GM23338 (cell line): ENCODE measurements around the gene NPAS3. TPM values are rescaled to one million over a fixed set of nuclear protein-coding genes. Genes with fewer than 3 reads are reported as not detected.

ENCODE experiments used
- ATAC-seq: fragments of 200-7000 bp; cut with Tn5 transposase; 3 replicates; pipeline ENCODE4 v1.9.1; 2020
- DNase-seq: peaks from one replicate; pipeline ENCODE4 v3.0.0-alpha.2; 2015; ENCODE audit warnings: low spot score
- H2AFZ ChIP-seq: fragments of 200-600 bp; sonication (generic); 2 replicates; pipeline ENCODE4 v1.8.0; 2016; ENCODE audit warnings: antibody characterized with exemption, mild to moderate bottlenecking, moderate library complexity
- H3F3A ChIP-seq: fragments of 200-600 bp; sonication (generic); replicated peaks from 2 replicates; pipeline ENCODE4 v1.8.0; 2017; ENCODE audit warnings: antibody characterized with exemption, mixed run types, low read depth
- H3K27ac ChIP-seq: fragments of 200-600 bp; sonication (generic); 2 replicates; pipeline ENCODE4 v1.6.1; 2016; ENCODE audit warnings: low read depth
- H3K27me3 ChIP-seq: fragments of 200-600 bp; sonication (generic); 2 replicates; pipeline ENCODE4 v1.8.0; 2016; ENCODE audit warnings: mild to moderate bottlenecking, mixed run types, moderate library complexity; ENCODE audit not compliant: insufficient read depth
- H3K36me3 ChIP-seq: fragments of 200-600 bp; sonication (generic); 2 replicates; pipeline ENCODE4 v1.8.0; 2016; ENCODE audit warnings: mild to moderate bottlenecking; ENCODE audit not compliant: insufficient read depth
- H3K4me1 ChIP-seq: fragments of 200-600 bp; sonication (generic); 2 replicates; pipeline ENCODE4 v1.8.0; 2016; ENCODE audit warnings: mild to moderate bottlenecking, moderate library complexity; ENCODE audit not compliant: insufficient read depth
- H3K4me2 ChIP-seq: fragments of 200-600 bp; sonication (generic); 2 replicates; pipeline ENCODE4 v1.7.1; 2017; ENCODE audit warnings: mixed run types
- H3K4me3 ChIP-seq: fragments of 200-600 bp; sonication (generic); 2 replicates; pipeline ENCODE4 v1.6.1; 2016; ENCODE audit warnings: mixed run types
- H3K79me2 ChIP-seq: fragments of 200-600 bp; sonication (generic); replicated peaks from 2 replicates; pipeline ENCODE4 v1.8.0; 2017; ENCODE audit warnings: mild to moderate bottlenecking; ENCODE audit not compliant: insufficient read depth
- H3K9me2 ChIP-seq: fragments of 200-600 bp; sonication (generic); 2 replicates; pipeline ENCODE4 v1.8.0; 2017; ENCODE audit not compliant: insufficient read depth
- H4K20me1 ChIP-seq: fragments of 200-600 bp; sonication (generic); replicated peaks from 2 replicates; pipeline ENCODE4 v1.8.0; 2017; ENCODE audit warnings: mild to moderate bottlenecking; ENCODE audit not compliant: insufficient read depth
- H3K27ac Mint-ChIP-seq: 2 replicates; pipeline ENCODE4 v1.8.0; 2020; ENCODE audit warnings: inconsistent platforms, mild to moderate bottlenecking, moderate library complexity, mixed read lengths
- H3K27me3 Mint-ChIP-seq: 3 replicates; pipeline ENCODE4 v1.8.0; 2022; ENCODE audit warnings: low read depth, mild to moderate bottlenecking, moderate library complexity, mixed read lengths, inconsistent platforms; ENCODE audit not compliant: insufficient read depth, poor library complexity
- H3K36me3 Mint-ChIP-seq: 3 replicates; pipeline ENCODE4 v1.8.0; 2021; ENCODE audit warnings: low read depth, mild to moderate bottlenecking, inconsistent platforms, moderate library complexity, mixed read lengths
- H3K4me1 Mint-ChIP-seq: 3 replicates; pipeline ENCODE4 v1.8.0; 2020; ENCODE audit warnings: mild to moderate bottlenecking, inconsistent platforms, mixed read lengths
- H3K4me3 Mint-ChIP-seq: 3 replicates; pipeline ENCODE4 v1.8.0; 2021; ENCODE audit warnings: moderate library complexity, mild to moderate bottlenecking, inconsistent platforms, mixed read lengths
- H3K9me3 Mint-ChIP-seq: 3 replicates; pipeline ENCODE4 v1.8.0; 2020; ENCODE audit warnings: moderate library complexity, mild to moderate bottlenecking, inconsistent platforms, mixed read lengths
- CREB1 ChIP-seq: fragments of 250-450 bp; sonication (Bioruptor Pico); IDR thresholded peaks from 2 replicates; pipeline ENCODE4 v1.5.0; 2020; ENCODE audit warnings: low read depth, mild to moderate bottlenecking, moderate library complexity
- CTCF ChIP-seq, 2 experiments: fragments of 200-600 bp in 1 of 2; sonication (generic) in 1 of 2; conservative IDR thresholded peaks; 2 replicates each; pipeline versions ENCODE4 v1.5.1 to v1.6.1; 2016 to 2017; ENCODE audit warnings: antibody characterized with exemption in 2 of 2, low read depth in 2 of 2, mild to moderate bottlenecking in 2 of 2, moderate library complexity in 1 of 2
- ETS1 ChIP-seq: IDR thresholded peaks from 2 replicates; pipeline ENCODE4 v1.6.1; 2016; ENCODE audit warnings: antibody characterized with exemption
- EZH2 ChIP-seq: fragments of 200-600 bp; sonication (generic); IDR thresholded peaks from one replicate; pipeline ENCODE4 v1.8.0; 2017; ENCODE audit warnings: antibody characterized with exemption, mild to moderate bottlenecking, low read depth; ENCODE audit not compliant: unreplicated experiment
- EZH2phosphoT487 ChIP-seq: fragments of 200-600 bp; sonication (generic); IDR thresholded peaks from one replicate; pipeline ENCODE4 v1.8.1; 2018; ENCODE audit warnings: antibody characterized with exemption; ENCODE audit not compliant: unreplicated experiment
- JUNB ChIP-seq: IDR thresholded peaks from one replicate; pipeline ENCODE4 v1.6.1; 2016; ENCODE audit warnings: antibody characterized with exemption; ENCODE audit not compliant: unreplicated experiment
- NANOG ChIP-seq: IDR thresholded peaks from 2 replicates; pipeline ENCODE4 v1.6.1; 2016; ENCODE audit warnings: antibody characterized with exemption, borderline replicate concordance
- POLR2AphosphoS5 ChIP-seq: IDR thresholded peaks from 2 replicates; pipeline ENCODE4 v1.6.1; 2016; ENCODE audit warnings: antibody characterized with exemption, low read depth
- REST ChIP-seq: IDR thresholded peaks from one replicate; pipeline ENCODE4 v1.6.1; 2018; ENCODE audit warnings: antibody characterized with exemption; ENCODE audit not compliant: unreplicated experiment
- STAT1 ChIP-seq: IDR thresholded peaks from one replicate; pipeline ENCODE4 v1.6.1; 2016; ENCODE audit warnings: antibody characterized with exemption; ENCODE audit not compliant: unreplicated experiment
- ZNF114 ChIP-seq: fragments of 250-450 bp; sonication (Bioruptor Pico); IDR thresholded peaks from 2 replicates; pipeline ENCODE4 v1.5.0; 2020; ENCODE audit warnings: mild to moderate bottlenecking, moderate library complexity
- ZNF331 ChIP-seq: fragments of 250-450 bp; sonication (Bioruptor Pico); IDR thresholded peaks from 2 replicates; pipeline ENCODE4 v1.5.0; 2020; ENCODE audit warnings: low read depth, mild to moderate bottlenecking, moderate library complexity
- ZNF462 ChIP-seq: fragments of 250-450 bp; sonication (Bioruptor Pico); IDR thresholded peaks from 2 replicates; pipeline ENCODE4 v1.5.0; 2020; ENCODE audit warnings: mild to moderate bottlenecking, moderate library complexity
- polyA plus RNA-seq: library from polyadenylated mRNA; unstranded; fragments of >200 nt; fragmentation: Nextera tagmentation; extraction: Ambion mirVana; gene quantifications from 2 replicates; pipeline ENCODE4 v1.2.1, GENCODE V29; 2016
- total RNA-seq: library from RNA; depleted of rRNA; stranded (reverse); fragments of >200 nt; shearing (Covaris generic); gene quantifications from 2 replicates; pipeline ENCODE4 v1.2.3, GENCODE V29; 2014

NPAS3 gene
- total and polyA plus RNA-seq, 2 experiments from 2014 or later, result 0.17 to 0.19 TPM

GRCh38 chr14:32933629-32934072 is 5.0 kb upstream of the NPAS3 start:
- H4K20me1 ChIP-seq, result peaks cover 3% of the 10 kb centered on the region; the same call in 1 of the 2 replicates
- H3K4me1 ChIP-seq, result peaks cover 38% of the 10 kb centered on the region
- peak; percentile 74 for DNase-seq
- Mint-ChIP-seq H3K27ac (no peak overlapping the region), H3K36me3 (no peaks in the 10 kb centered on the region), H3K4me1 (peaks cover 37% of the 10 kb centered on the region), H3K27me3 (peaks cover 54% of the 10 kb centered on the region), H3K9me3 (no peaks in the 10 kb centered on the region), H3K4me3 (peak overlapping the region; percentile 90)
- H3K36me3 ChIP-seq, result no peaks in the 10 kb centered on the region
- H3K4me2 ChIP-seq, result peak overlapping the region; percentile 90
- 0 out of 2 replicates have a peak, but pooled peaks cover 12% of the 10 kb centered on the region for H3F3A ChIP-seq
- no peak overlapping the region for H3K27ac ChIP-seq
- no peaks in the 10 kb centered on the region for H3K79me2 ChIP-seq
- peak overlapping the region; percentile 99 for H2AFZ ChIP-seq
- peaks cover 87% of the 10 kb centered on the region for H3K27me3 ChIP-seq
- H3K4me3 ChIP-seq, result peak overlapping the region; percentile 70
- ATAC-seq, result peak; percentile 13
- no peaks in the 10 kb centered on the region for H3K9me2 ChIP-seq
- TF ChIP-seq CTCF (conservative IDR thresholded peaks at IDR 0.05; ENCODE audit: low read depth in 2 of 2) (peak in 1 of 2 experiments; percentile 24; a peak in 2 of 4 replicates), ZNF331 (CRISPR knock-in tag) (no peak), NANOG (no peak), EZH2 (no peak), ZNF462 (no peak), REST (no peak), POLR2AphosphoS5 (peak; percentile 7; the same call in 1 of the 2 replicates), ETS1 (0 out of 2 replicates have a peak, but pooled peaks have one; percentile 19), CREB1 (CRISPR knock-in tag) (no peak), JUNB (no peak), STAT1 (no peak), ZNF114 (no peak), EZH2phosphoT487 (no peak)
